HG02938 (cell line): ENCODE measurements around the gene TCF7L2.

Experiments
- ATAC-seq: cut with Tn5 transposase; IDR thresholded peaks from one replicate; pipeline ENCODE4 v1.9.1; 2021; ENCODE audit warnings: mild to moderate bottlenecking, moderate library complexity; ENCODE audit not compliant: unreplicated experiment

The TCF7L2 gene

DNA sequence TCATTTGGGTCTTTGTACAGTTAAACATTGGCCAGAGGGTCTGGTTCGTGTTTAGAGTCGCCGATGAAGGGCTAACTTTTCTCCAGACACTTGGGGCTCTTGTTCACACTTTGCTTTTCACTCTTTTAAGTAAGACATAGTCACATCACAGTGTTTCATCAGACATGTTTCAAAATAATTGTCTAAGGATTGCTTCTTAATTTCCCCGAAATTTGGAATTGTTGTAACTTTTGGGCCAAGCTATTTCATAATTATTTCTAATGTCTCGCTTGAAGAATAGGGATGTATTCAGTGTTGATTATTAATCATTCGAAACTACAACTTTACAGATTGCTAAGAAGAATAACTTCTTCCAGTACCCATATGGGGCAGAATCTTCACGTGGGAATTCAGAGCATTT, 92.8 kb downstream of the TCF7L2 start:
- no peak for ATAC-seq

DNA sequence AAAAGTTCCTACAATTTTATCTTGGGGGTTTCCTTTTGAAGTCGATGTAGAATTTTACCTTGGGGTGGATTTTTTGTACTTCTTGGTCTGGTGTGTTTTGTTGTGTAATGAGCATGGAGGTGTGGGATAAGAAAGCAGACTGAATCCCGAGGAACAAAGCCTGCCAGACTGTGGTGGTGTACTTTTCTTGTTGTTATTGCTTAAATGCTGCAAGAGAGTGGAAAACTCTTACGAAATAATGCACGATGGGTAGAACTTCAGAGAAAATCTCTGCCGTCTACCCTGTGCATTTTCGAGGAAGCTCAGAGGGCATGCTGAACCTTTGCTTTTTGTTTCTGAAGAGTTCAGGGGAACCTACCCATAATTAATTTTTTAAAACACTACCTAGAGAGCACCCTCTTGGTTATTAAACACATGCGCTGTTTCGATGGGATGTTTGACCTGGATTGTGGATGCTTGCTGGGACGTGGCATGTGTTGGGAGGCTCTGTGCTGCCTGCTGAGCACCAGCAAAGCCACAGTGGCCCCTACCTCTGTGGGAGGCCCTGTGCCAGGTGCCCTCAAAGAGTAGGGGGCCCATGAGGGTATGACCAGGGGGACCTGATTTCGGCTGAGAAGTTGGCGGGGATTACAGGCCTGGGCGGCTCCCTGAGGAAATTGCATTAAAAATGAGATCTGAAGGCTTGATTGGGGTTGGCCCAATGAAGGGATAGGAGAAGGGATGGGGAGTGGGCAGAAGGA, 94.1 kb downstream of the TCF7L2 start:
- ATAC-seq, result no peak

DNA sequence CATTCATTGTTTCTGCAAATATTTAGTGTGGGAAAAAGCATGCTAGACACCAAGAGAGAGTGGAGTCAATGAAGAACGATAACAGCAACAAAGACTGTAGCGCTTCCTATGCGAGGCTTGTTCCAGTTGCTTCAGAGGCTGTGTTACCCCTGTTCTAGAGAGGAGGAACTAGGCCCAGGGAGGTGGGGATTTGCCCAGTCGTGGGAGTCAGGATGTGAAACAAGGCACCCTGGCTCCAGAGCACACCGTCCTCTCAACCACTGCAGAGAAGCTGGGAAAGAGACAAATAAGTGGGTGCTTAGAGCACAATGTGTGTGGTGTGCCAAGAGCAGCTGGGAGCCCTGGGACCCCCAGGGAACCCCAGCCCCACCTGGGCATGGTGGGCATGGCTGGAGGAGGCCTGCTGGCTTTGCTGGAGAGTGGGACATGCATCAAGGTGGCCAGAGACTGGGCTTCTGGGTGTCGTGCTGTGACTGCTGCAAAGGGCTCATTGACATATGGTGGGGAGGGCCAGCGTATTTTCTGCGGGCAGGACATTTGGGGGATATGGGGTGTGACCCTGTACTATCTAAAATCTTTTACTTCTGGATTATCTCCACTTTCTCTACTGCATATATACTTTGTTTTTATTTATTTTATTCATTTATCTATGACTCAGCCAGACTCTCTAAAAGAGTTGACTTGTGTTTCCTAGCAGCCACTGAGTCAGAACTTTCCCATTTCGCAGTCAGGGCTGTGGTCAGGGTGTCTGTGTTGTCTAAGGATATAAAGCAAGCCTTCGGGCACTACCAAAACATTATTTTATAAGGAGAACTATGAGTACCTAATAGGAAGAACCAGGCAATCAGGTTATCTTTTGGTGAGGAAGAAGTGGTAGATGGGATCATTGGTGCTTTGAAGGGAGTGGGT, 95.4 kb downstream of the TCF7L2 start:
- ATAC-seq, result no peak

DNA sequence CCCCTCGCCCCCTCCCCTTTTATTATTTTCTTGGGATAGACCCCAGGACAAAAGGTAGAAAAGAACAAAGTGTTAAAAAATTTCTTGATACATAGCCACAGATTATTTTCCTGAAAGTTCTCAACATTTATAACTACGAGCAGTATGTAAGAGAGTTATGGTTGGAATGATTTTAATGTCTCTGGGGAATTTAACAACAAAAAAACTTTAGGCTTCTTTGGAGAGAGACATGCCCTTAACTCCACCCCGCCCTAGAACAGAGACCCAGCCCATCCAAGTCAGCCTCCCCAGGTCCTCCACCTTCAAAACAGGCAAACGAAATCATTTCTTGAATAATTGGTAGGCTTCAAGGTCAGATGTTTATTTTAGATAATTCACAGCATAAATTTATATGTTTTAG, 97.1 kb downstream of the TCF7L2 start:
- ATAC-seq, result no peak

DNA sequence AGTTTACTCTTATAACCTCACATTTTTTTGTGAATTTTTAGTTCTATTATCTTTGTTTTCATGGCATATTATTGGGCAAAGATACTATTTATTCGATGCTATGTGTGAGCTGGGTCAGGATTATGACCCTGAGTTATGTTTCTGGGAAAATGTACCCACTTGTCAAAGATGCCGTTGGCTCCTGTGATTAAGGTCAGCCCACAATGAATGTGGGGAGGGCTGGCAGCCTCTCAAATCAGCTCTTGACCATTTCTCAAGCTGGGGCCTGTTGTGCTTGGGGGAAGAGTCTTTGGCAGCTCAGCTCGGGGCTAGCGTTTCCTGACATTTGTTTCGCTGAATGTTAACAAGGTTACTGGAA, 97.5 kb downstream of the TCF7L2 start:
- no peak for ATAC-seq

DNA sequence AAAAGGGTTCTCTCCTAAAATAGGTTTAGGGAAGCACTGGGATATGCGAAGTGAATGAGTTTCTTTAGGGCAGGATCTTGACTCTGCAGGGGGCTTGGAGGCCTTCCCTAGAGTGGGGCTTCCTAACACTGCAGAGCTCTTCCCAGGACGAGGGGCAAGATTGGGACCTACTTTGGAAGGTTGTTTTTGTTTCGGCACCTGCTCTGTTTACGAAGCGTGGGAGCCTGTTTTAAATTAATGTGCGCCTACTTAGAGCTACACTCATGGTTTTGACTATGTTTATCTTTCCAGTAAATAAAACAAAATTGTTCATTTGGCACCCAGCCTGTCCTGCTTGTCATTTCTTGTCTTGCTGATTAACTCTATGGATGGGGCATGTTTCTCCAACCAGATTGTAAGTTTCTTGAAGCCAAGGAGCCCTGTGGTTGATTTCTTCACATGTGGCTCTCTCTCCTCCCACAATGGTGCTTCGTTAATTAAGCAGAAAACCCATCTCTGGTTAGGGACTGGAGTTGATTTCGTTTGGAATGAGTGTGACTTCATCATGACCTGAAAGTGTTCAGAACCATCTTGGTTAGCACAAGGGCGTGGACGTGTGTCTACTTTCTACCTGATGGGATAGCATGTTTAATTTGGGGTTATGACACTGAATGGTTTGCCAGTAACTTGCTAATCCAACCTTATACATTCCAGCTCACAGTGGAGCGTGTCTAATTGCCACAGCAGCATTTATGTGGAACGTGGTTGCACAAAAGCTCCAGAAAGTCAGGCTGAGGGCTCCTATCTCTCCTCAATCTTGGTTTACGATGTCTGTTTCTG, 98.1 kb downstream of the TCF7L2 start:
- ATAC-seq, result no peak

DNA sequence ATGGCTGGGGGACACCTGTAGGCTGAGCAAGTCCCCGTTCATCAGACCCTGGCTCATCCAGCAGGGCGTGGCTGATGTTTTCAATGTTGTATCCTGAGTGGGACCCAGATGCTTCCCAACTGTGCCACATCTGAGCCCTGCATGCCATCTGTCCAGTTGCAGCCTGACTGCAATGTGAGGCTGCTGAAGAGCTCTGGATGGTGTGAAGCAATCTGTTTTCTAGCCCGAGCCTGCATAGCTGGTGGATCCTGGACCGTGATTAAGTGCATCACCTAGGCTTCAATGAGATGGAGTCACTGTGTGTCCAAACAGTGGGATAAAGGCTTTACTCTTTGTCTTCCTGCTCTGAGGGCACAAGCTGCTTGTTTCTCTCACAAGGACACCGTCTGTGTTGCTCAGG, 99.8 kb downstream of the TCF7L2 start:
- ATAC-seq, result no peak

DNA sequence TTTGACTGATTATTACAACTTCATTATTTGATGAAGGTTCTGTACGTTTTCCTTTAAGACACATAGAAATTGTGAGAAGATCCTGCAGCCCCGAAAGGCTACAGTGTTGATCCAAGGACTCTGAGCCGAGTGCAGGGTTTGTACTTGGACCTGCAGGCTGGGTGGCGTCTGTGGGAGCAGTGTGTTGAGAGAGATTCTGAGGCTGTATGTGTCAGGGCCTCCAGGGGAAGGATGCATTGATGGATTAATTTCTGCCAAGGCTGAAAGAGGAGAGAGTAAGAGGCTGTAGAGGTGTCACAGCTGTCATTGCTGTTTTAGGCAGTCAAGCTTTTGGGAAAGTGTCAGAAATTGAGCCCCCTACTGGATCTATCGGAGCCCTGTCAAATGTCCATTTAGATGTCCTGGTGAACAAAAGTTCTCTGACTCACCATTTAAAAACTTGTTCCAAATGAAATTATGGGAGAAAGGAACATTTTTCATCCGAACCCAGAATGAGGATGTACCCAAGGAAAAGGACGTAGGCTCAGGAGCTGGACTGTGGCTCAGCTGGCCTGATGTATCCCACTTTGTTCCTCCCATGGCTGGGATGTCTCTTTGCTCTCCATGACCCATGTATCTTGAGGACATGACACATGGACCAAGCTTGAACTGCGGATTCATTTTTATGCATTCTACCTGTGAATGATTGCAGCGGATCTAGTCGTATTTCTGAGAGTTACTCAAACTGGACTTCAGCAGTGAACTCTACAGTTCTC, 102.2 kb downstream of the TCF7L2 start:
- no peak for ATAC-seq

DNA sequence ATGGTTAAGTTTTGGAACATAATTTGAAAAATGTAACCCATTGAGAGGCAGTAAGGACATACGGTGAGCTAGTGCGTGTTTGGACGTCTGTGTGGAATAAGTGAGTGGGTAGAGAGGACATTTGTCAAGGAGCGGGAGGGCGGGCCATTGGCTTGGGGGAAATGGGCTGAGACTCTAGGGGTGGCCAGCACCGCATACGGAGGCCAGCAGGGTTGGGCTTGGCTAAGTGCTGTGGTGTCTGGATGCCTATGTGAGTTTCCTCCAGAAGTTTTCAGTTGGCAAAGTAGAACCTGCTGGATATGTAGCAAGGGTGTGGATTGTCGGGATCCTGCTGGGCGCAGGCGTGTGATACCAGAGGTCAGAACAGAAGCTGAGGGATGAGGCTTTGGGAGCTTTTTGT, 103.0 kb downstream of the TCF7L2 start:
- ATAC-seq, result no peak

DNA sequence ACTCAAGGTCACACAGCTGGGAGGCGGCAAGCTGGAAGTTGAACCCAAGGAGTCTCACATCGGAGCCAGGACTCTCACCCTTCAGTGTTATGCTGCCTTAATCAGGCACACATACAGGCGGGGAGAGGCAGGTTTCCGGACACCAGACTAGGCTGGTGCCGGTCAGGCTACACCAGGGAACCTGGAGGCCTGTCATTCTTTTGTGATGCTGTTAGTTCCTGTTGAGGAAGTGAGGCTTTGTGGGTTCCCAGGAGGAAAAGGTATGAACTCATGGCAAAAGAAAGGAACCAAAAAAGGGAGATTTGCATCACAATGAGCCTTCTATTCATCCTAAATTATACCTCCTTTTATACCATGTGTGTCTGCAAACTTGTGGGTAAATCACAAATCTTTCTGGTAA, 103.8 kb downstream of the TCF7L2 start:
- no peak for ATAC-seq

DNA sequence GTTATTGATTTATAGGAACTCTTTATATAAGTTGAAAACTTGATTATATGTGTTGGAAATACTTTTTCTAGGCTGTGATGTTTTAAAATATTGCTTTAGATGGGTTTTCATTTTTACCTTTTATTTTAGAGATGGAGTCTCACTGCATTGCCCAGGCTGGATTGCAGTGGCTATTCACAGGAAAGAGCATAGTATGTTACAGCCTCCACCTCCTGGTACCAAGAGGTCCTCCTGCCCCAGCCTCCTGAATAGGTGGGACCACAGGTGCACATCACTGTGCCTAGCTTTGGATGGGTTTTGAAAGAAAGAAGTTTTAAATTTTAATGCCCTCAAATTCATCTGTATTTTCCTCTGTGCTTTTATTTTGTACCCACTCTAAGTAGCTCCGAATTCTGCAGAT, 105.4 kb downstream of the TCF7L2 start:
- ATAC-seq, result no peak

DNA sequence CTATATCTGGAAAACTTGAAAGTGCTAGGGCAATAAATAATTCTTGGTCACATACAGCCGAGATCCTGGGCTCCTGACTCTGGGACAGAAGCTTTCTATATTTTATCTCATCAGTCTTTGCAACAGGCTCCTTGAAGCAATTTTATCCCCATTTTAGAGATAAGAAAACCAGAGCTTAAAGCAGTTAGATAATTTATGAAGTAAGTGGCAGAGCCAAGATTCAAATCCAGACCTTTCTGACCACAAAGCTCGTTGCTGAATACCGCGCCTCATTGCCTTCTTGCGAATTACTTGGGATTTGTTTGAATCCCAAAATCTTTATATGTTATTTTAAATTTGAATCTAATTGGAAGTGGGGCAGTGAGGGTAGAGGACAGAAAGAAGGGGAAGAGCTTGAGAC, 106.0 kb downstream of the TCF7L2 start:
- no peak for ATAC-seq

DNA sequence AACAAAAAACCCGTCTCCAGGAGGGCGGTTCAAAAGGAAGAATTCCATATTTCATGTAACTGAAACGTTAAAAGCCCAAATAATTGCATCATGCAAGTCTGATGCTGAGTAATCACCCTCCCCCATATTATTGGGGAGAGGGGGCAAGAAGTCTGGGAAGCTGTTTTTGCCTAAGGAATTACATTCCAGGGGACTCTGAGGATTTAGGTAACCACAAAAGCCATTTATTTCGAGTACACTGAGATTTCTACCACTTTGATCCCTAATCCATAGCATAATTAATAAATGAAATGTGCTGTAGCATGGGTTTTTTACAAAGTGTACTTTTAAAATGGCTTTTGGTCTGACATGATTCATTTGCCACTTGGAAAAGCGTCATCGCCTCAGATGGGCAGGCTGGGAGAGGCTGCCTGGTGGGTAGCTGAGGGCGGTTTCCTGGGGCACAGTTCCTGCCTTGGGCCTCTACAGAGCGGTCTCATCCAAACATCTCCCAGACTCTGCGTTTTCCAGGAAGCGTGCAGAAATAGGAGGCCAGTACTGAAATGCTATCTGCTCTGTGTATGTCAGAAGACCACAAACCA, 106.5 kb downstream of the TCF7L2 start:
- ATAC-seq, result no peak

DNA sequence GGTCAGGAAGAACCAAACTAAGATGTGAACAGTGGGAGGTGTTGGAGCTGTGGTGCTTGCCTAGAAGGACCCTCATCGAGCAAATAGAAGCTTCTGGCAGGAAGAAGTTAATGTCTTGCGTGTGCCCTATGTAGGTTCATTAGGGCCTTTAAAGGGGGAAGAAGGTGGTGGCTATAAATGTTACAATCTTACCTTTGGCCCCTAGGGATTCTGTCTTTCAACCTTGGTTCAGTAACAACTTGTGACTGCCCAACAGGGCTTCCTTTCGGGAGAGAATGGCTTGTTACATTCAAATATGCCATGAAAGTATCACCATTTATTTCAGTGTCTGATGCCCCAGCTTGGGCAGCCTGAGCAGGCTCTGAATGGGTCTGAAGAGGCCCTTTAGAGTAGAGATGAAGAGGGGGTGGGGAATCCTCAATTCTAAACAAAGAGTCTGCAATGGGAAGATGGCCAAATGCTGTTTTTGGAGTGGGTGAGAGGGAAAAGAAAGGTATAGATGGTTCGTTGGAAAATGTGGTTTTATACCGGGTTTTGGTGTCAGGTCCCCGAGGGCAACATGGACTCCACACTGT, 108.0 kb downstream of the TCF7L2 start:
- no peak for ATAC-seq

DNA sequence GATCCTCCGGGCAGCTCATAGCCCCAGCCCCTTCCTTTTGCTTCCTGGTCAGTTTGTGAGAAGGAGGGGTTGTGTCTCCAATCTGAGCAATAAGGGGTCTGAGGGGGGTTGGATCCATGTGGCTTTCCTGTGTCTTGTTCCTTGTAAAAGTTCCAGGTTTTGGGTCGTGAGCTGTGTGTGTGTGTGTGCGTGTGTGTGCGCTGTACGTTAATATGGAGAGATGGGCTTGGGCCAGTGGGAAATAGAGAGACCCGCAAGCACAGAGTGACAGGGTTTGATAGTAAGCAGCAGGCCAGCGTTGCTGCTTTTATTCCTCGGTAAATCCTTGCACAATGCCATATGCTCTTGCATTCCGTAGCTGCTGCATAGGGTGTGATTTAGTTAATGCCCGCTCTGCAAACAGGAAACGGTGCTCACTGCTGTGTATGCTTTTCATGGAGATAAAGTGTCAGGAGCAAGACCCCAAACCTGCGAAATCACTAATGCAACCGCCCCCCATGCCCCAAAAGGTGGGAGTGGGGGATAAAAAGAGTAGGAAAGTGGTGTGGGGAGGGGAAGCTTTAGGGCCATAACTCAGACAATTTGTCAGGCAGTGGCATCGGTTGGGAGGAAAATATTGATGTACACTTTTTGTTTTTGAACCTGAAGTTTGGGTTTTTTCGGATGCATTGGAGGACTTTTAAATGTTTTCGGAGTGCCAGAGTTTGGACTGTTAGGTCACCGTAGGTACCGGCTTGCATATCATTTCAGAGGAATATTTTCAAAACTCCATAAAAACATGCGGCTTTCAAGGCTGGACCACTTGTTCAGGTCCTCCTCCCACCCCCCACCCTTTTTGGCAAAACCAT, 108.7 kb downstream of the TCF7L2 start:
- ATAC-seq, result no peak

DNA sequence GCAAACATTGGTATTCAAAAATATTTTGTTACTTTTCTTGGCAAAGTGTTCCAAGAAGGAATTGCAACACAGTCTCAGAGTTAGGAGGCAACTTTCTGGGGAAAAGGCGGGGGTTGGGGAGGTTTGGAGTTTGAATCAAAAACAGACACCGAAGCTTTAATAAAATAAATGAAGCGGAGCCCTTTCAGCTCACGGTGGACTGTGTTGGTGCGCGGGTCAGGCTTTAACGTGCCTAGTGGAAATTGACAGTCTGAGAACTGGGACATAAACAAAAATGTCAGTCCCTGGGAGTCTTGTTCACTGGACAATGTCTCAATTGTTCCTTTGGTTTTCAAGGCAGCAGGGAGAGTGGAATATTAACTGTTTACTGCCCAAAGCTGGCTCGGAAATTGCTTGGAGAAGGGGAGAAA, 109.3 kb downstream of the TCF7L2 start:
- ATAC-seq, result no peak

DNA sequence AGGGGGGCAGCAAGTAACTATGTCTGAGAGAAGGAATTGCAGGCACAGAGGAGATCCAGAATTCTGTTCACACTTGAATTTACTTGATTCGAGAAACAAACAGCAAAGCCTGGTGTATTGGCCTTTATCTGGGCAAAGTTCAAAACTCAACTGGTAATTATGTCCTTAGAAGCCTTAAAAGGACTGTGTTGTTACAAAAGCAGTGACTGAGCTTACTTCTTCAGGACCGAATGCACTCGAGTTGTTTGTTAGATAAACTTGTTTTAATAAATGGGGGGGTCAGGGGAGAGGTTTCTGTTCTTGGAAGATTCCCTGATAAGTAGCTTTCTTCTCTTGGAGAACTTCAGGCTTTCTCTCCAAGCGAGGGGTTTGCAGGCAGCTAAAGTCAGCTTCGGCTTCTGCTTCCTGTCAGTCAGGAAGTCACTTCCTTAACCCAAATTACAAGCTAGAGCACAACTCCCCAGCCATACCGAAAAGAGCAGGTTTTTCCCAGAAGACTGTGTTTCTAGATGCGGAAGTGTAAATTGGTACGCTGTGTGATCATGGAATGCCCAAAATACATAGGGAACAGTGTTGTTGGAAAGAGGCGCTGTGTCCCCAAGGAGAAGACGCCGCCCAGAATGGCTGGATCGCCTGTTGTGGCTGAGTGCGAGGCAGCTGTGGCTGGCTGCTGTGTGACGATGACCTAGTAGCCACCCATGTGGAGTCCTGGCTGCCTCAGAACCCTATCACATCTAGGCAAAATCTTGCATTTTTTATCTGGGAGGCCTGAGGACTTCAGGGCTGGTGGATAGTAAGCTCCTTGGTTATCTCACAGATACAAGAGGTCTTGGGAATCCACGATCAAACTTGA, 110.4 kb downstream of the TCF7L2 start:
- no peak for ATAC-seq

DNA sequence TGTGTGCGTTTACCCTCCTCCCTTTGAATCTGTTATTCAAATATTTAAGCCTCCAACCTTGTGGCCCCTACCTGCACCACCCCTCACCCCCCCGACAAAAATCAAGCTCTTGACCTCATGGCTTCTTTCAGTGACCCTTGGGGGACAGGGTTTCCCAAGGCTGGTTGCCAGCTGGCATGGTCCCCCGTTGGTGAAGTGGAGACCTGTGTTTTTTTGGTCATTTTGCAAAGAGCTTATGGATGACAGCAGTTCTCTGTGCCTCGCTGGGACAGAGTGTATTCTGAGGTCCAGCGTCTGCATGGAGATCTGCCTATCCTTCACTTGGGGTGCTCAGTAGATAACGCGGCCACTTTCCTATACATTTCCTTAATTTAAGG, 111.0 kb downstream of the TCF7L2 start:
- ATAC-seq, result no peak
